Osteocyte (in vitro differentiated cells): ENCODE data around the gene EDAR. TPM values are rescaled to one million over a fixed set of nuclear protein-coding genes. Genes with fewer than 3 reads are reported as not detected.

Source experiments
- DNase-seq: peaks from one replicate; pipeline ENCODE4 v3.0.0; 2021; ENCODE audit warnings: mixed read lengths; ENCODE audit not compliant: unreplicated experiment; ENCODE audit errors: extremely low spot score
- H3K27ac Mint-ChIP-seq: one replicate; pipeline ENCODE4 v1.8.0; 2021; ENCODE audit warnings: mild to moderate bottlenecking, mixed read lengths; ENCODE audit not compliant: unreplicated experiment
- H3K27me3 Mint-ChIP-seq: one replicate; pipeline ENCODE4 v1.8.0; 2021; ENCODE audit warnings: mixed read lengths; ENCODE audit not compliant: unreplicated experiment
- H3K36me3 Mint-ChIP-seq: one replicate; pipeline ENCODE4 v1.8.0; 2021; ENCODE audit warnings: mixed read lengths; ENCODE audit not compliant: unreplicated experiment
- H3K4me1 Mint-ChIP-seq: one replicate; pipeline ENCODE4 v1.8.0; 2021; ENCODE audit warnings: mixed read lengths; ENCODE audit not compliant: unreplicated experiment
- H3K4me3 Mint-ChIP-seq: one replicate; pipeline ENCODE4 v1.8.0; 2021; ENCODE audit warnings: mild to moderate bottlenecking, moderate library complexity, mixed read lengths; ENCODE audit not compliant: unreplicated experiment
- H3K9me3 Mint-ChIP-seq: one replicate; pipeline ENCODE4 v1.8.0; 2021; ENCODE audit warnings: mixed read lengths; ENCODE audit not compliant: unreplicated experiment
- CTCF ChIP-seq: fragments of 200-600 bp; sonication (generic); IDR thresholded peaks from 2 replicates; pipeline ENCODE4 v1.5.0; 2021; ENCODE audit warnings: antibody characterized with exemption, mild to moderate bottlenecking, moderate library complexity
- total RNA-seq: library from RNA; stranded (reverse); gene quantifications from 2 replicates; pipeline ENCODE4 v1.2.1, GENCODE V29; 2021

The EDAR gene
- total RNA-seq, 1 donor from 2014 or later: not detected

DNA sequence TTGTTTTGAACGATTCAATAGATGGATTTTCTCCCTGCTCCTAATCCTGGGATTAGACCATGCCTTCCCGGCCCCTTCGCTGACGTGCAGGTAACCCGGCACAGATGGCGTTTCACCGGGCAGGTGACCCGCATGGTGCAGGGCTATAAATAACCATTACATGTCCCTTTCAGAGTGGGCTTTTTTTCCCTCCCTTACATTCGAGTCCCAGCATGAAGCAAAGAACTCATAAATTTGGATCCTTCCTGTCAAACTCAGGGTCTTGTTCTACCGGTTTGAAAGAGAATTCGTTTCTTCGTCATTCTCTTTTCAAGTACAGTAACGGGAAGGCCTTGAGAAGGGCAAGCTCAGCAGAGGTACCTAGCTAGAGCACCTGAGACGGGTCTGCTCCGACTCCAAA is 46.1 kb downstream of the EDAR start:
- DNase-seq: no peak
- Mint-ChIP-seq H3K4me3 (no peak overlapping the region), H3K4me1 (no peaks in the 10 kb centered on the region), H3K27ac (no peak overlapping the region), H3K27me3 (peaks cover 53% of the 10 kb centered on the region), H3K36me3 (no peaks in the 10 kb centered on the region), H3K9me3 (peaks cover 3% of the 10 kb centered on the region)
- TF ChIP-seq CTCF: no peak

DNA sequence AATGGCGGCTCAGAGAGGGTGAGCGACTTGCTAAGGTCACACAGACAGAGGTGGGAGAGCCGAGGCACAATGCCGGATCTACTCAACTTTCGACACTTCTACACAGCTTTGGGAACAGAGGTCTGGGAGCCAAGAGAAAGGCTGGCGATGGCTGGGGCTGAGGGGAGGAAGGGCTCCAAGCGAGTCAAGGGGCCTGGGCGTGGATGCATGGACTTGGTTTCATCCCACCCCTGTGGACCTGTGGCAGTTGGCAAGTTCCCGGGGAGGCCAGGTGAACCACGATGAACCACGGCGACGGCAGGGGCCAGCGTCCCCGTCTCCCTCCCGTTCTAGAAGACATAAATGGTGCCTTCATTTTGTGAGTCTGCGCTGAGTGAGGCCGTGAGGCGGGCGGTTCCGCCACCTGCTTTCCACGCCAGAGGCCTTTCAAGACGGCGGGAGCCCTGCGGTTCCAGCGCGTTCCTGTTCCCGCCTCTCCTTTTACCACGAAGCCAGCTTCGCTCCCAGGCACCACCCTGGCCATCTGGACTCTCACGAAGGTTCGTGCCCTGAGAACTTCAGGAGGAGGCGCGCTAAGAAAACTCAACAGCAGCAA is 46.7 kb downstream of the EDAR start:
- TF ChIP-seq CTCF: no peak
- H3K4me1 Mint-ChIP-seq: no peaks in the 10 kb centered on the region
- DNase-seq: no peak
- no peaks in the 10 kb centered on the region for H3K9me3 Mint-ChIP-seq
- peaks cover 57% of the 10 kb centered on the region for H3K27me3 Mint-ChIP-seq
- H3K36me3 Mint-ChIP-seq: no peaks in the 10 kb centered on the region
- H3K4me3 Mint-ChIP-seq: no peak overlapping the region
- no peak overlapping the region for H3K27ac Mint-ChIP-seq

- Mint-ChIP-seq H3K36me3 (no peaks in the 10 kb centered on the region), H3K27ac (no peak overlapping the region), H3K4me3 (no peak overlapping the region), H3K9me3 (no peaks in the 10 kb centered on the region), H3K27me3 (peaks cover 57% of the 10 kb centered on the region), H3K4me1 (no peaks in the 10 kb centered on the region)
- no peak for TF ChIP-seq CTCF
- DNase-seq: no peak
Observed at GRCh38 chr2:108941767-108942166, 47.3 kb downstream of the EDAR start.

GRCh38 chr2:108941161-108941665 is 47.8 kb downstream of the EDAR start:
- Mint-ChIP-seq H3K27ac (no peak overlapping the region), H3K27me3 (peaks cover 56% of the 10 kb centered on the region), H3K4me3 (no peak overlapping the region), H3K36me3 (no peaks in the 10 kb centered on the region), H3K4me1 (no peaks in the 10 kb centered on the region), H3K9me3 (no peaks in the 10 kb centered on the region)
- TF ChIP-seq CTCF: no peak
- DNase-seq: no peak

DNA sequence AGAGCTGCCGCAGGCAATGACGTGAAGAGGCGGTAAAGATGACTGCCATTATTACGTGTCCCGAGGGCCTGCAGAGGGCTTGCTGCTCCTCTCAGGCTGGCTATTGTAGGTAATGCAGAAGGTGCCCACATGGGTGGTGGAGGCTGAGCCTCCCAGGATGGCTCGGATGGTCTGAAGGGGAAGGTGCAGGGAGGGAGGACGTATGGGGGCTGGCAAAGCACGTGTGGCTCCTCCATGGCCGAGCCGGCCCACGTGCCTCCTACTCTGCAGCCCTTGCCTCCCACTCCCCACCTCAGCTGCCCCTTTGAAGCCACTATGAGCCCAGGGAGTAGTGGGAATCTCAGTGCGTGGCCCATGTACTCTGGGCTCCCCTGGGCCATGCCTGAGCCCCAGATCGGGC is 48.9 kb downstream of the EDAR start:
- Mint-ChIP-seq H3K4me1 (no peaks in the 10 kb centered on the region), H3K36me3 (no peaks in the 10 kb centered on the region), H3K9me3 (no peaks in the 10 kb centered on the region), H3K27me3 (peaks cover 61% of the 10 kb centered on the region), H3K4me3 (no peak overlapping the region), H3K27ac (no peak overlapping the region)
- DNase-seq: no peak
- TF ChIP-seq CTCF: no peak
